CD8-positive, alpha-beta memory T cell (primary cell): ENCODE data around the gene CSNK2B. TPM values are rescaled to one million over a fixed set of nuclear protein-coding genes. Genes with fewer than 3 reads are reported as not detected.

ENCODE experiments used
- CTCF ChIA-PET: fragments of 350-600 bp; sonication (Branson Sonifier 250); formaldehyde crosslinking; loops from one replicate; lab custom pipeline; 2021; ENCODE audit warnings: antibody characterized with exemption; lab: Charles Lee
- POLR2A ChIA-PET: fragments of 350-600 bp; sonication (Branson Sonifier 250); formaldehyde crosslinking; loops from one replicate; lab custom pipeline; 2021; ENCODE audit warnings: antibody characterized with exemption; lab: Charles Lee
- DNase-seq, 5 donors: peaks; one replicate each; pipeline versions ENCODE4 v3.0.0 to v3.0.0-alpha.2; 2020 to 2022; ENCODE audit warnings: mixed read lengths in 1 of 5
- H3K27ac ChIP-seq: one replicate; pipeline ENCODE4 v1.7.0; 2013; ENCODE audit warnings: low read depth, mild to moderate bottlenecking, low read length, moderate library complexity
- H3K27me3 ChIP-seq: 2 replicates; pipeline ENCODE4 v1.7.0; 2013; ENCODE audit warnings: low read length, mild to moderate bottlenecking; ENCODE audit not compliant: insufficient read depth, poor library complexity, severe bottlenecking
- H3K36me3 ChIP-seq: 2 replicates; pipeline ENCODE4 v1.7.0; 2013; ENCODE audit warnings: mild to moderate bottlenecking, low read length, moderate library complexity; ENCODE audit not compliant: insufficient read depth
- H3K4me1 ChIP-seq: 2 replicates; pipeline ENCODE4 v1.7.0; 2013; ENCODE audit warnings: mild to moderate bottlenecking, low read length, moderate library complexity; ENCODE audit not compliant: insufficient read depth
- H3K4me3 ChIP-seq: 2 replicates; pipeline ENCODE4 v1.7.0; 2013; ENCODE audit warnings: mild to moderate bottlenecking, low read length
- H3K9me3 ChIP-seq: 2 replicates; pipeline ENCODE4 v1.7.0; 2013; ENCODE audit warnings: mild to moderate bottlenecking, low read length
- H3K27ac Mint-ChIP-seq, 8 donors: one replicate each; pipeline ENCODE4 v1.8.0; 2020 to 2021; ENCODE audit warnings: mixed read lengths in 8 of 8, mild to moderate bottlenecking in 6 of 8, inconsistent platforms in 3 of 8, moderate library complexity in 3 of 8
- H3K27me3 Mint-ChIP-seq, 2 donors: one replicate each; pipeline ENCODE4 v1.8.0; 2020 to 2021; ENCODE audit warnings: mixed read lengths in 2 of 2, mild to moderate bottlenecking in 1 of 2, moderate library complexity in 1 of 2
- H3K36me3 Mint-ChIP-seq, 3 donors: one replicate each; pipeline ENCODE4 v1.8.0; 2020 to 2021; ENCODE audit warnings: mixed read lengths in 3 of 3, inconsistent platforms in 1 of 3, mild to moderate bottlenecking in 1 of 3
- H3K4me1 Mint-ChIP-seq, 3 donors: one replicate each; pipeline ENCODE4 v1.8.0; 2020 to 2021; ENCODE audit warnings: mixed read lengths in 3 of 3, inconsistent platforms in 1 of 3, mild to moderate bottlenecking in 1 of 3
- H3K4me3 Mint-ChIP-seq, 7 donors: one replicate each; pipeline ENCODE4 v1.8.0; 2020 to 2021; ENCODE audit warnings: mixed read lengths in 7 of 7, mild to moderate bottlenecking in 6 of 7, moderate library complexity in 4 of 7, inconsistent platforms in 2 of 7
- H3K9me3 Mint-ChIP-seq, 5 donors: one replicate each; pipeline ENCODE4 v1.8.0; 2020 to 2022; ENCODE audit warnings: mixed read lengths in 5 of 5, mild to moderate bottlenecking in 3 of 5, moderate library complexity in 2 of 5, inconsistent platforms in 1 of 5
- polyA plus RNA-seq: library from polyadenylated mRNA; unstranded; fragments of 300-500 nt; fragmentation: Illumina TruSeq; gene quantifications from one replicate; pipeline ENCODE4 v1.2.3, GENCODE V29; 2021
- total RNA-seq, 2 experiments: library from RNA; stranded (reverse); gene quantifications; one replicate each; pipeline ENCODE4 v1.2.3, GENCODE V29; 2021

The CSNK2B gene
- total and polyA plus RNA-seq, 3 experiments from 2014 or later = 265 to 334 (median 323) TPM

- H3K4me3 ChIP-seq = peak overlapping the region; percentile 97
- Mint-ChIP-seq H3K36me3 (peaks cover 0 to 82% (median 8%) of the 10 kb centered on the region in 3 donors), H3K27me3 (no peaks in the 10 kb centered on the region), H3K4me3 (peak overlapping the region; percentile 93 to 99 (median 94)), H3K27ac (peak overlapping the region; percentile 91 to 100 (median 98)), H3K4me1 (peaks cover 67 to 87% (median 74%) of the 10 kb centered on the region in 3 donors), H3K9me3 (no peaks in the 10 kb centered on the region)
- H3K4me1 ChIP-seq = peaks cover 55% of the 10 kb centered on the region
- H3K9me3 ChIP-seq = no peaks in the 10 kb centered on the region
- peak in 1 of 5 donors; percentile 18 for DNase-seq
- H3K27ac ChIP-seq = peak overlapping the region; percentile 97
- ChIA-PET POLR2A (interaction anchor here (0.6 to 6.0 kb wide), 13 partner anchors 11 to 295 kb away, joined by 3 to 112 read pairs (median 5); partner anchors contain the start of genes ABHD16A, APOM, BAG6 and DDX39B), CTCF (interaction anchor here (0.8 to 4.5 kb wide), 9 partner anchors 12 to 199 kb away, joined by 3 to 39 read pairs (median 4); partner anchors contain the start of genes BAG6, DDAH2 and NEU1)
- H3K27me3 ChIP-seq = no peaks in the 10 kb centered on the region
- H3K36me3 ChIP-seq = peaks cover 28% of the 10 kb centered on the region
Measured at GRCh38 chr6:31663961-31664789, 1.7 kb upstream of the CSNK2B start.

GRCh38 chr6:31664790-31665500, 935 bp upstream of the CSNK2B start, which contains the start of gene GPANK1:
TSS of gene GPANK1 (minus strand) at chr6:31664997. CDS start at chr6:31664478, 519 bp downstream.
- peak; percentile 81 to 95 (median 89) for DNase-seq
- peak within 1 kb of the TSS; percentile 91 to 100 (median 98) for H3K27ac Mint-ChIP-seq
- CTCF ChIA-PET = interaction anchor here (1.2 to 4.5 kb wide), 6 partner anchors 12 to 198 kb away, joined by 3 to 39 read pairs (median 4); partner anchors contain the start of genes BAG6, DDAH2 and NEU1
- no peaks in the 10 kb centered on the region for H3K27me3 ChIP-seq
- H3K36me3 Mint-ChIP-seq = peaks cover 0 to 85% (median 8%) of the 10 kb centered on the region in 3 donors
- H3K9me3 ChIP-seq = no peaks in the 10 kb centered on the region
- POLR2A ChIA-PET = interaction anchor here (0.6 to 6.0 kb wide), 15 partner anchors 12 to 307 kb away, joined by 3 to 112 read pairs (median 5); partner anchors contain the start of genes ABHD16A, APOM, BAG6 and DDX39B
- peaks cover 61 to 81% (median 66%) of the 10 kb centered on the region in 3 donors for H3K4me1 Mint-ChIP-seq
- peaks cover 47% of the 10 kb centered on the region for H3K4me1 ChIP-seq
- H3K27ac ChIP-seq = peak within 1 kb of the TSS; percentile 97
- H3K36me3 ChIP-seq = peaks cover 35% of the 10 kb centered on the region
- no peaks in the 10 kb centered on the region for H3K27me3 Mint-ChIP-seq
- peak within 1 kb of the TSS; percentile 93 to 99 (median 94) for H3K4me3 Mint-ChIP-seq
- peak within 1 kb of the TSS; percentile 97 for H3K4me3 ChIP-seq
- no peaks in the 10 kb centered on the region for H3K9me3 Mint-ChIP-seq

DNA sequence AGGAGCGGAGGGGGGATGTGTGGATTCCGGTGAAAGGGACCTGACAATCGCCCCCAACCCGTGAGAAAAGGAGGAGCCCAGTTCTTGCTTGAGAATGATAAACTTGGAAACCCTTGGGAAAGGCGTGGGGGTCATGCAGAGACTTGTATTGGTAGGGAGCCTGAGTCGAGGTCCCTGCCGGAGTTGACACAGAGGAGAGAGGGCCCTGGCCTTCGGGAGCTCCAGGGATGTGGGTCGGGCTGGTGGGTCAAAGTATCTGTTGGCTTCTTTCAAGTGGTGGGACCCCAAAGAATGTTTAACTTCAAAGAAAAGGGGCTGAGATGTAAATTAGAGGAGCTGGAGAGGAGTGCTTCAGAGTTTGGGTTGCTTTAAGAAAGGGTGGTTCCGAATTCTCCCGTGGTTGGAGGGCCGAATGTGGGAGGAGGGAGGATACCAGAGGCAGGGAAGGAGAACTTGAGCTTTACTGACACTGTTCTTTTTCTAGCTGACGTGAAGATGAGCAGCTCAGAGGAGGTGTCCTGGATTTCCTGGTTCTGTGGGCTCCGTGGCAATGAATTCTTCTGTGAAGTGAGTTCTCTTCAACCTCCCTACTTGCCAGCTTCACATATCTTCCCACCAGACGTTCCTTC, 571 bp downstream of the CSNK2B start:
- Histone ChIP-seq H3K27ac (peak overlapping the region; percentile 97), H3K27me3 (no peaks in the 10 kb centered on the region), H3K4me3 (peak overlapping the region; percentile 97), H3K36me3 (peaks cover 48% of the 10 kb centered on the region), H3K4me1 (peaks cover 41% of the 10 kb centered on the region), H3K9me3 (no peaks in the 10 kb centered on the region)
- H3K27me3 Mint-ChIP-seq = no peaks in the 10 kb centered on the region
- ChIA-PET POLR2A (interaction anchor here (0.9 to 3.1 kb wide), 3 partner anchors 14 to 90 kb away, joined by 3 to 13 read pairs (median 5); partner anchors contain the start of genes ABHD16A and BAG6), CTCF (no interaction called here)
- H3K27ac Mint-ChIP-seq = peak overlapping the region; percentile 91 to 100 (median 98)
- DNase-seq = no peak
- H3K36me3 Mint-ChIP-seq = peaks cover 0 to 88% (median 8%) of the 10 kb centered on the region in 3 donors
- peak overlapping the region; percentile 93 to 99 (median 94) for H3K4me3 Mint-ChIP-seq
- H3K4me1 Mint-ChIP-seq = peaks cover 49 to 67% (median 54%) of the 10 kb centered on the region in 3 donors
- H3K9me3 Mint-ChIP-seq = no peaks in the 10 kb centered on the region

DNA sequence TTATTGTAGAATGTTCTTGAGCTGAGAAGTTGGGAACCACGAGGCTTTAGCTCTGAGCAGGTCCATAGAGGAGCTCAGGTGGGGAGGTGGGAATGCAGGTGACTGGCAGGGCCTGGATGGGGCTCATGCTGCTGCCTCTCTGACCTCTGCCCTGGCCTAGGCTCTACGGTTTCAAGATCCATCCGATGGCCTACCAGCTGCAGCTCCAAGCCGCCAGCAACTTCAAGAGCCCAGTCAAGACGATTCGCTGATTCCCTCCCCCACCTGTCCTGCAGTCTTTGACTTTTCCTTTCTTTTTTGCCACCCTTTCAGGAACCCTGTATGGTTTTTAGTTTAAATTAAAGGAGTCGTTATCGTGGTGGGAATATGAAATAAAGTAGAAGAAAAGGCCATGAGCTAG, 3.8 kb downstream of the CSNK2B start, which contains the start of gene LY6G5B:
Gene LY6G5B (plus strand): TSS at position 301 of the 400 bp plus-strand sequence. CDS start 975 bp downstream, outside the sequence.
- Mint-ChIP-seq H3K9me3 (no peaks in the 10 kb centered on the region), H3K36me3 (peaks cover 0 to 82% (median 11%) of the 10 kb centered on the region in 3 donors), H3K4me1 (peaks cover 23 to 37% (median 32%) of the 10 kb centered on the region in 3 donors), H3K27ac (peak within 1 kb of the TSS in 3 of 8 donors; percentile 22 to 52 (median 36)), H3K4me3 (peak within 1 kb of the TSS in 1 of 7 donors; percentile 73), H3K27me3 (no peaks in the 10 kb centered on the region)
- no peak within 1 kb of the TSS for H3K4me3 ChIP-seq
- no peaks in the 10 kb centered on the region for H3K9me3 ChIP-seq
- CTCF ChIA-PET = interaction anchor here (0.9 to 1.3 kb wide), 2 partner anchors 14 to 17 kb away, joined by 4 read pairs; partner anchors contain the start of gene BAG6
- POLR2A ChIA-PET = interaction anchor here (0.5 to 1.1 kb wide), 3 partner anchors 77 to 194 kb away, joined by 3 to 4 read pairs (median 3); partner anchors contain the start of gene NCR3
- H3K36me3 ChIP-seq = peaks cover 49% of the 10 kb centered on the region
- no peaks in the 10 kb centered on the region for H3K27me3 ChIP-seq
- DNase-seq = no peak
- peaks cover 20% of the 10 kb centered on the region for H3K4me1 ChIP-seq
- no peak within 1 kb of the TSS for H3K27ac ChIP-seq

DNA sequence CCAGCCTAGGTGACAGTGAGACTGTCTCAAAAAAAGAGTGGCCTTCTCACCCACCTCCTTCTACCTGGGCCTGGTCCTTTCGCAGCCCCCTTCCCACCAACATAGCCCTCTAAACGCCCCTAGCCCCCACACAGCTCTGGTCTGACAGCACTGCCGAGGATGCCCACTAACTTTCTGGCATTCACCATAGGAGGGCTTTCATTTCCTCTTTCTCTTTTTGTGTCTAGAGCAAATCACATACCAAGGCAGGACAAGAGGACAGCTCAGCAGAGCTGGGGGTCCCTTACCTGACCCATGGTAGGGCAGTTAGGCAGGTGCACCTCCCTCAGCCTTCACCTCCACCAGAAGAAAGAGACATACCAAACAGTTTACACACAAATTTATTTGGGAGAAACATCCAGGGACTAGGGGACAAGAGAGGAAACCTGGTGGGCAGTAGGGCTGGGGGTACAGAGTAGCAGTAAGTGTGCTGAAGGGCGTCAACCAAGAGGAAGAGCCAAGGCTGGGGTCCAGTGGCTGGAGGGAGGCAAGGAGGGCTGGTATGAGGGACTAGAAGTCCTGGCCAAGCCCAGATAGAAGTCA, 10.5 kb downstream of the CSNK2B start:
- CTCF ChIA-PET = no interaction called here
- POLR2A ChIA-PET = no interaction called here
- H3K27me3 Mint-ChIP-seq = no peaks in the 10 kb centered on the region
- no peaks in the 10 kb centered on the region for H3K27me3 ChIP-seq
- no peak overlapping the region for H3K4me3 ChIP-seq
- peaks cover 8% of the 10 kb centered on the region for H3K36me3 ChIP-seq
- H3K27ac Mint-ChIP-seq = peak overlapping the region in 4 of 8 donors; percentile 40 to 90 (median 61)
- no peaks in the 10 kb centered on the region for H3K9me3 Mint-ChIP-seq
- DNase-seq = no peak
- peak overlapping the region in 1 of 7 donors; percentile 36 for H3K4me3 Mint-ChIP-seq
- peaks cover 0 to 22% (median 7%) of the 10 kb centered on the region in 3 donors for H3K36me3 Mint-ChIP-seq
- peaks cover 7% of the 10 kb centered on the region for H3K4me1 ChIP-seq
- H3K4me1 Mint-ChIP-seq = peaks cover 12 to 14% (median 14%) of the 10 kb centered on the region in 3 donors
- no peaks in the 10 kb centered on the region for H3K9me3 ChIP-seq
- H3K27ac ChIP-seq = no peak overlapping the region

DNA sequence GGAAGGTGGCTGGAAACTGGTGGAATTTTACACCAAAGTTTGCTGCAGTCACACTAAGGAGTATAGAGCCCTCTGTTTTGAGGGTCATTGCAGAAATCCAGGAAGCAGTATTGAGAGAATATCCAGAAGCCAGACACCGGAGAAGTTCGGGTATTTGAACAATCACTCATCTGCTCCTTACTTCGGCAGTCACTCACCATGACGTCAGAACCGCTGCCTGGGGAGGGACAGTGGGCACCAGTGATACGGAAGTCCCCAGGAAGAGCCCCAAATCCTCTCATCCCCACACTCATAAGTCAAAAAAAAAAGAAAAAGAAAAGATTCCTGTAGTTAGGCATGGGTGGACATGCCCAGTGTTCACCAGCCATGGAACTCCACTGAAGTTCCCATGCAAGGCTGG, 11.0 kb downstream of the CSNK2B start:
- Histone ChIP-seq H3K27ac (no peak overlapping the region), H3K27me3 (no peaks in the 10 kb centered on the region), H3K4me1 (peaks cover 10% of the 10 kb centered on the region), H3K36me3 (peaks cover 3% of the 10 kb centered on the region), H3K9me3 (no peaks in the 10 kb centered on the region), H3K4me3 (no peak overlapping the region)
- peaks cover 0 to 17% (median 7%) of the 10 kb centered on the region in 3 donors for H3K36me3 Mint-ChIP-seq
- POLR2A ChIA-PET = no interaction called here
- no peak for DNase-seq
- peak overlapping the region in 1 of 7 donors; percentile 36 for H3K4me3 Mint-ChIP-seq
- peaks cover 16 to 19% (median 16%) of the 10 kb centered on the region in 3 donors for H3K4me1 Mint-ChIP-seq
- H3K27me3 Mint-ChIP-seq = no peaks in the 10 kb centered on the region
- H3K27ac Mint-ChIP-seq = peak overlapping the region in 3 of 8 donors; percentile 40 to 90 (median 55)
- no peaks in the 10 kb centered on the region for H3K9me3 Mint-ChIP-seq
- CTCF ChIA-PET = interaction anchor here (2.0 kb wide), 1 partner anchor 153 kb away, joined by 6 read pairs; no protein-coding TSS in a partner anchor
